NCI-H774 (cell line): ENCODE results near the gene SEC61A1.
A peak's percentile ranks its signal among the peaks of the same experiment; 100 is the strongest.

Source experiments
- DNase-seq: peaks from one replicate; lab custom pipeline; 2025; lab: John Stamatoyannopoulos, UW

Gene SEC61A1

GRCh38 chr3:128078322-128078721 is 26.1 kb downstream of the SEC61A1 start:
- DNase-seq: no peak

GRCh38 chr3:128078875-128079274 is 26.6 kb downstream of the SEC61A1 start:
- no peak for DNase-seq

- no peak for DNase-seq
Observed at GRCh38 chr3:128079823-128080222, 27.6 kb downstream of the SEC61A1 start.

DNA sequence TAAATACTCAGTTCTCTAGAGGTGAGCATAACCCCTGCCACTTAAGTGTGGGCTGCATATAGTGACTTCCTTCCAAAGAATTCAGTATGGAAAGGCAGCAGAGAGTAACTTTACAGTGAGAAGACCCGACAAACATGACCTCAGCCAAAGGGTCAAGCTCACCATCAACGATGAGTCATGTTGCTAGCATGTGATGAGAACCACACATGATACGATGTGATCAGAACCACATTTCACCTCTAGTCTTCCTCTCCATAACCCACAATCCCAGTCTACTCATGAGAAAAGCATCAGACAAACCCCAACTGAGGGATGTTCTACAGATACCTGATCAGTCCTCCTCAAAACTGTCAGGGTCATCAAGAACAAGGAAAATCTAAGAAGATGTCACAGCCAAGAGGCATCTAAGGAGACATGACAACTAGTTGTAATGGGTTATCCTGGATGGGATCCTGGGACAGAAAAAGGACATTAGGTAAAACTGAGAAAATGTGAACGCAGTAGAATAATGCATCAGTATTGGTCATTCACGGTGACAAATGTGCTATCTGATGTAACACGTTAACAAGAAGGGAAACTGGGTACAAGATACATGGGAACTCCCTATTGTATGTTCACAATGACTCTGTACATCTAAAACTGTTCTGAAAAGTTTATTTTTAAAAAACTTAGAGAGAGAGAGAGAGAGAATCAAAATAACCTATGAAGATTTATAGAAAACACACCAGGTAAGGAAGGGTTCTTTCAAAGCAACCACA is 28.3 kb downstream of the SEC61A1 start:
- DNase-seq: no peak

DNA sequence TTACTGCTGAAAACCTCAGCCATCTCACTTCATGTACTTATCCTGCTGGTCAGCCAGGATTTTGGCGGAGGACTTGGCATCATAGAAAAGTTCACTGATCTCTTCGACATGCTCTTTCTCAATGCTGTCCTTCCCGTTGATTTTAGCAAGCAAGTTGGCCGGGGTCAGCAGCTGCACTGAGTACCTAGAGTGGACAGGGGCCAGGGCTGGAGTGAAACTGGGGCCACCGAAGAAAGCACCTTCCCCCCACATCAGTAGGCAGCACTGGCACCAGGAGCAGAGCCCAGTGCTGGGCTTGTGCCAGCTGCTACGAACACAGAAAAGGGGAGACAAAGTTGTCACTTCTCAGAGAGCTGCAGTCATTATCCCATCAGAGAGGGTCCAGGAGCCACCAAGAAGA is 29.0 kb downstream of the SEC61A1 start:
- no peak for DNase-seq

DNA sequence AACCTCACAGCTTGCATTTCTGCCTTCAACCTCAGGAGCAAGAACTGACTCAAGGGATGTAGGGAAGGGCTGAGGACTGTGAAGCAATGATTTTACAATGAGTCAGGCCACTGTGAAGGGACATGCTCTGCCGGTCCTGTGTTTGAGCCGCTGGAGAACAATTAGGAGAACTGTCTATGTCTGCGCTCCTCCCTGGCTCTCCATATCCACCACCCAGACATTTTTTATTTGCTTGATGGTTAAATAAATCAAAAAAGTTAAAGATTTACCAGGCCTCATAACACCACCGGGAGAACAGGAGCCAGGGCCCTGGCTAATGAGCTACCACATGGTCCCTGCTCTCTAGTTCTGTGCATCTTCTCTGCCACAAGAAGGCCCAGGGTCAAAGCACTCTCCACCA is 29.6 kb downstream of the SEC61A1 start:
- DNase-seq: no peak

DNA sequence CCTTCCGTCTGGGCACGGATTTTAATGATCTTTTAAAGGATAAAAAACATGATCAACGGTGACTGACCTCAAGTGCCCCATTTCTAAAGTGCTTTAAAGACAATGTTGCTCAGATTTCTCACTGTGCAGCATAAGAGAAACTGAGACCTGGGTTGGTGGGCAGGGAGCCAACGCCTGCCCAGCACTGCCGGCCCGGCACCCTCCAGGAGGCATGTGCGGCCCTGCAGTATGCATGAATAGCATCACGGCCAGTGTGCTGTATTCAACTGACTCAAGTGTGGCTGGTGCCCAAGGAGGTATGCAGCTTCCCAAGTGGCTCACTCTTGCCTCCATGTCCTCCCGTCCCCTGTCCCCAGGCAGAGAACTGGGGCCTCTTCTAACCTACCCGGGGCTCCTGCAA is 30.3 kb downstream of the SEC61A1 start:
- no peak for DNase-seq

DNA sequence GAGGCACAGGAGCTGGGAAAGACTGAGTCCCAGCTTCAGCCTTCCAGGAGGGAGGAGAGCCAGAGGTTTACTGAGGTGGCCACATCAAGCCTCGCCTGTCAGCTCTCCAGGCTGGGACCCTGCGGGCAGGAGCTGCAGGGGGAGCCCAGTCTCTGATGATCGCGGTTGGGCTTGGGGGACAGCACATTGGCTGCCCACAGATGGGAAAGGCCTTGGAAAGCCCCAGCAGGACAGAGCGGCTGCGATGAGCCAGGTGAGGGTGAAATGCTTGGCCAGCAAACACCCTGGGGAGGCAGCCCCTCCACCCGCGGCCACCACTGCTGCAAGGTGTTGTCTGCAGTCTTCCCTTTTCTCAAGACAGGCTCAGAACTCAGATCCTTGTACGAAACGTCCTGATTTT is 31.2 kb downstream of the SEC61A1 start:
- DNase-seq: no peak

DNA sequence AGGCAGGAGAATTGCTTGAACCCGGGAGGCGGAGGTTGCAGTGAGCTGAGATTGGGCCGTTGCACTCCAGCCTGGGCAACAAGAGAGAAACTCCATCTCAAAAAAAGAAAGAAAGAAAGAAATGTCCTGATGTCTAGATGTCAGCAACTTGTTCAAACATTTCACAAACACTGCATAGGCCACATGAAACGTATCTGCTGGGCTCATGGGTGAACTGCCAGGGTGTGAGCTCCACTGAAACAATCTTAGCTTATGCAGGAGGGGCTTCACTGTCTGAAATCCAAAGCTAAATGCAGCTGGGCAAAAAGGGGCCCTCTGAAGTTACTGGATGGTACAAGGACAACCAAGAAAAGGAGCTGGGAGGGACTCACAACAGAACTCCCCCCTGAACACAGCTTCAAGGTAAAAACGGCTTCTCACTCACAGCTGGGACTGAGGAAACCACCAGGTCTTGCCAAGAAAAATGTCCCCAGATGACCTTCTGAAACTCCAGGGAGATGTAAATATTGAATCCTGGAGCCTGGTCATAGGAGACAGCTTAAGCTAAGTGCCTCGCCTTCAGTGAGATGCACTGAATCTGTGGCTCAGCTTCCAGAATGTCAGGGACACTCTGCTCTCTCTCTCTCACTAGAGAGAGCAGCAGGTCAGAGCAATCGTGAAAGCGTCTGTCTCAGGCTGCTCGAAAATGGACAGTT is 31.9 kb downstream of the SEC61A1 start:
- DNase-seq: no peak

GRCh38 chr3:128084675-128085021 is 32.4 kb downstream of the SEC61A1 start:
- no peak for DNase-seq

DNA sequence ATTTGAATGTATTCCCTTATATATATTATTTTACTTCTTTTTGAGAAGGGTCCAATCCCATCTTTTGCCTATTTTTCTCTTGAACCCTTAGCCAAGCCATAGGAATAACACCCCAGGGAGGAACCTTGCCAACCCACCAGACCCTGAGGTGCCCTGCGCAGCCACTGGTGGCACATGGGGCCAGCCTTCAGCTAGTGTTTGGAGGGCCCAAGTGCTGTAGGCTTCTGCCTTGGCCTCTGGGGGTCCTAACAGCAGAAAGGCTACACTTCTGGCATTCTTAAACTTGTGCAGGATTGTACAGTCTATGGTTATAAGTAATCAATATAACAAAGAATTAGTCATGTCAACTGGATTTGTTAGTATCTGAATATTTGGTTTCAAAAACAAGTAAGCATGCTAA is 36.9 kb downstream of the SEC61A1 start:
- DNase-seq: no peak

DNA sequence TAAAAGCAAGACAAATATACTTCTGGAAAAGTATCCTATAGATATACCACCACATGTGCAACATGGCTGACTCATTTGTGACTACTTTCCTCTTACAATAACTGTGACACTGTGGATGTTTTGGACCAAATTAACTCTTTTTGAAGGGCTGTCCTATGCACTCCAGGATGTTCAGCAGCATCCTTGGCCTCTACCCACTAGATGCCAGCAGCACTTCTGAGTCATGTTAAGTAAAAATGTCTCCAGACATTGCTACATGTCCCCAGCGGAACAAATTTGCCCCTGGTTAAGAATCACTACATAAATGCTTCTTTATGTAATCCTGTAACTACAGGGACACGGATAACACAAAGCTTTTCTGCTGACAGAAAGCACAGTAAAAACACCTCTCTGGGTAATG is 39.3 kb downstream of the SEC61A1 start:
- no peak for DNase-seq

DNA sequence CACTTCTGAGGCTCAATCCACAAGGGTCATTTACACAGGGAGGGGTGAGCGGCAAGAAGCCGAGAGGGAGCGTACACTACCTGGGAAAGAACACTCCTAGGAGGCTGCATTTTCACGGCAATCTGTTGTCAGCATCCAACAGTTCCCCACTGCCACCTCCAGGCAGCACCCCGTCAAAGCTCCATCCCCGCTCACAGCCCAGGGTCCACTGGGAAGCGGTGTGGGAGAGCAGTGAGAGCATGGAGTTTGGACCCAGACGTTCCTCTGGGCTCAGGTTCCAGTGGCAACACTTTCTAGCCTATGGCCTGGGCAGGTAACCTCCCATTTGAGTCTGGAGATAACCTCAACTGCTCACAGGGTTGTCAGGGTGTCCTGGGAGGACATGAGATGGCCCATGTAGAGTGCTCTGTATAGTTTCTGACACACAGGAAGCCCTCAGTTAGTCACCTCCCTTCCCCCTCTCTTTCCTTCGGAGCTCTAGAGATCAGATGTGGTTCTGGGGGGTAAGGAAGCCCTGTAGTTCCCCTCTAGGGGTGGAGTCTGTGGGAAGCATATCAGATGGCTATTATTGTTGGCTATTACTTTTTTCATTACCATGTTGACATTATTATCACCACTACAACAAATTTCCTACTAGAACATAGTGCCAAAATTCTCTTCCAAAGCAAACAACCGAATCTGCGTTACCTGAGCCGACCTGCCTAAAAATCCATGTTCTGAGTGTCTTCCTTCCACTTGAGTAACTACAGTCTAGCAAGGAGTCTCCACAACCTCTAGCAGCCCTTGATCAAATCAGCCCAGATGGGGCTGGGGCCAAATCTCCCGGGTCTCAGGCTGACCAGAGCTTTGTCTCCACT is 42.3 kb downstream of the SEC61A1 start:
- DNase-seq: no peak

GRCh38 chr3:128095222-128095703 is 43.0 kb downstream of the SEC61A1 start:
- DNase-seq: peak; percentile 43

DNA sequence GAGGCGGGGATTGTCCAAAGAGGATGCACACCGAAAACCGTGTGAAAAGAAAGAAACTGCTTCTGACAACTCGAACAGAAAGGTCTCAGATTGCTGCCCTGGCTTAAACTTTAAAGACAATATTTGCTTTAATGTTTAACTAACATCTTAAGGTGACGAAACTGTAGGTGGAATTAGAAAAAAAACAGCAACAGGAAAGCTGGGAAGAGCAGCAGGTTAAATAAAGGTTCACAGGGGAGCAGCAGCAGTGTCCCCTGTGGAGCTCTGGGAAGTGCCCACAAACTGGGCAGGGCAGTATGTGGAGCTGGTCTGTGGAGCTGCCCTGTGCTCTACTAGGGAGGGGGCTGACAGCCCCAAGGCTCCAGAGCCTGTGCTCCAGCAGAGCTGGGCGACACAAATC is 46.0 kb downstream of the SEC61A1 start:
- no peak for DNase-seq

- no peak for DNase-seq
Observed at GRCh38 chr3:128100161-128100560, 47.9 kb downstream of the SEC61A1 start.

GRCh38 chr3:128100638-128101037 is 48.4 kb downstream of the SEC61A1 start:
- DNase-seq: no peak

DNA sequence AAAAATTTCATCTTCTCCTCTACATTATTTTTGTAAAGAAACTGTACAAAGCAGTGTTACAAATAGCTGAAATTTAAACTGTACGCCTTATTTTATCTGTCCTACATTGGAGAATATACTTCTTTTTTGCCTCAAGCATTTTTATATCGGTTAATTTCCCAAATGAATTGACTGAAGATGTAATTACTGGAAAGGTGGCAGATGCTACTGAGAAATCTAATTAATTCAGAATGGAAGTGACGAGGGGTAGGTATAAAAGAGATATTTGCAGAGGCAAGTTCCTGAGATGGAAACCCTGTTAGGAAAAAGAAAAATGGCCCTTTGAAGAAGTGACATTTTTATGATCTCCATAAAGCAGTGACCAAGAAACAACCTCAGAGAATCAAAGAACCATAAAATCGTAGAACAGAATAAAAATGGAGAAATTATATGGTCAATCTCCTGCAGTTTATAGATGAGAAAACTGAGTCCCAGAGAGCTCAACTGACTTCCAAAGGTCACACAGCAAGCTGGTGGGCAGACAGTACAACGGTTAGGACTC is 51.0 kb downstream of the SEC61A1 start:
- DNase-seq: no peak

GRCh38 chr3:128107834-128108233 is 55.6 kb downstream of the SEC61A1 start:
- DNase-seq: no peak

DNA sequence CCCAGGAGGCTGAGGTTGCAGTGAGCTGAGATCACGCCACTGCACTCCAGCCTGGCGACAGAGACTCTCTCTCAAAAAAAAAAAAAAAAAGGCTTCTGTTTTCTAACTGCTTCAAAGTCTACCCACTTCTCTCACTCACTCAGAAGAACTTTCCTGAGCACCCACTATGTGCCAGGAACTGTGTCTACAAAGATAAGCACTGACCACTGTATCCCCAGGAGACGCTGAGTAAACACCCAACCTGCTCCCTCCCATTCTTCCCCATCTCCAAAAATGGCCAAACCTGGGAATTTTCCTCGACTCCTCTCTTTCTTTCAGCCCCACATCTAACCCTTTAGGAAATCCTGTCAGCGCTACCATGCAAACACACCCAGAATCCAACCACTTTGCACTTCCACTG is 58.9 kb downstream of the SEC61A1 start:
- no peak for DNase-seq

DNA sequence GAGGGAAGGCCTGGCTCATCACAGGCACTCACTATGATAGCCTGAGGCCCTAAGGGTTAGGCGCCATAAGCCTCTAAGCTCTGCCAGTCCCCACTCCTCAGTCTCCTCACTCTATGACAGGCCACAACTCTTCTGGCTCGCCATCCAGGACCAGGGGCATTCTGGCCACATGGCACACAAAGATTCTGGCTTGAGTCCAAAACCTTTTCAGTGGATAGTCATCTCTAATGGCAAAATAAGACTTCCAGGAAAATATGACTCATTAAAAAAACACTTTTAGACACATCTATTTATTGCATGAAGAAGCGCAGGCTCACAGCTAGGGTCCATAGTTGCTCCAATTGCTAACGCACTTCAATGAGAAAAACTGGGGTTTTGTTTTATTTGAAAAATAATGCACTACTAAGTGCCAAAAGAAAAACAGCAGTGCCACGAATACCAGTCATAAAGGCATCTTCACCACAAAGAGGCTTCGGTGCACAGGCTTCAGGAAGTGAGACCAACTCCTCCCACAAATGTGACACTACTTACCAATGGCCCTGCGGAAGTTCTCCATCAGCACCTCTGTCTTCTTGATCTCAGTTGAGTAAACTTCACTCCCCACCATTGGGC is 60.2 kb downstream of the SEC61A1 start:
- no peak for DNase-seq
